ENCODE measurements around the gene BAIAP2.
A peak's percentile ranks its signal among the peaks of the same experiment; 100 is the strongest.

The BAIAP2 gene

GRCh38 chr17:81085420-81085911, 50.5 kb downstream of the BAIAP2 start:
- no peak for FAIRE-seq
- DNase-seq (ENCODE audit: low spot score), result no peak

DNA sequence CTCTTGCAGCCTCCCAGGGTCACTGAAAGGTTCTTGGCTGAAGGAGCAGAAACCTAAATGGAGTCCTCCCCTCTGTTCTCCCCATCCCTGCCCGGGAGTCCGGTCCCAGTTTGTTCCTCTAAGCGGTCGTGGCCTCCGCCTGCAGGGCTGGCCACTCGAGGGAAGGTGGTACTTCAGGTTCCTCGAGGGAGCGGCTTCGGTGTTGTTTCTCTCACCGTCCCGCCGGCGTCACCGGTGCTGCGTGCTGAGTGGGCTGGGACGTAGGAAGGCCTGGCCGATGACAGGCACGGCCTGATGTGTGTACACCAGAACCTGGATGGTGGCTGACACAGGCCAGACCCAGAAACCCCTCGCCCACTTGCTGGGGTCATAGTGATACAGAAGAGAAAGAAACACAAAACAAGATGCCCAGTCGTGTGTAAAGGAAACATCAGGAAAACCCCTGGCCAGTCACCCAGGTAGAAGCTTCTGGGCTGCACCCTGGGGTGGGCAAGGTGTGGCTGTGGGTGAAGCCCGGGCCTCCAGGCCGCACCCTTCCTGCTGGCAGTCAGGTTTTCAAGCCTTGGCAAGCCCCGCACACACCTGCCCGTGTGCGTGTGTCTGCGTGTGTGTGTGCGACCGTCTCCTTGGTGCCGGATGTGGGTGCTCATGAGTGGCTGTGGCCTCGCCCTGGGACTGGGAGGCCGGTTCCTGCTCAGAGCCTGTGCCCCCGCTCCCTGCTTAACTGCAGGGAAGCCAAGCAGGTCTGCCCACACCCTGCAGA, 52.0 kb downstream of the BAIAP2 start:
- no peak for DNase-seq (ENCODE audit: low spot score)
- no peak for FAIRE-seq

DNA sequence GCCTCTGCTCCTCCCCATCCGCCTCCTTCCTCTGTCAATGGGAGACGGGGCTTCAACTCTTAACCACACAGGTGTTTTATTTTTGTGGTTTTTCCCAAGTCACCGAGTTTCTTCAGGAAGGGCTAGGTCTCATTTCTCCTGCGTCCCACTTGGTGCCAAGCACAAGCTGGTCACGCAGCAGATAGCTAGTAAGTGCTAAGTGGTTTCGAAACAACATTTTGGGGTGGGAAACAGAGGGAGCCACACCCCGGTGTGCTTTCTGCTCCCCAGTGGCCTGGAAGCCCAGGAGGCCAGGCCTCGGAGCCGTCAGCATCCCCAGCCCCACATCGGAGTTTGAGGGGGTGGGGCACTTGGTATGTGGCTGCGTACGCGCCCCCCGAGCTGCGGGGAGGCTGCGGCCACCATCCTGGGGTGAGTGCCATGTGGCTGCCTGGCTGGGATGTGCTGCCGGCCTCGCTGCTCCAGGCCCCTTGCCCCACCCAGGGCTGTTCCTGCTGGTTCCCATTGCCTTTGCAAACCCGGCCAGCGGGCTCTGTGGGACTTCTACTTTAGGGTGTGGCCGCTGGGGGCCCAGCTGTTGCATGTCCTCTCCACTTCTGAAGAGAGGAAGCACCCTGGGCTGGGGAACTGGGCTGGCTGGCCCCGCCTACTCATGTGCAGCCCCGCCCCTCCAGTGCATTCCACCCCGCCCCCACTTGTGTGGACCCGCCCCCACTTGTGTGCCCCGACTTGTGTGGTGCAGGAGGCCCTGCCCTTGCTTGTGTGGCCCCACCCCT, 55.6 kb downstream of the BAIAP2 start:
- FAIRE-seq, result no peak
- no peak for DNase-seq (ENCODE audit: low spot score)

DNA sequence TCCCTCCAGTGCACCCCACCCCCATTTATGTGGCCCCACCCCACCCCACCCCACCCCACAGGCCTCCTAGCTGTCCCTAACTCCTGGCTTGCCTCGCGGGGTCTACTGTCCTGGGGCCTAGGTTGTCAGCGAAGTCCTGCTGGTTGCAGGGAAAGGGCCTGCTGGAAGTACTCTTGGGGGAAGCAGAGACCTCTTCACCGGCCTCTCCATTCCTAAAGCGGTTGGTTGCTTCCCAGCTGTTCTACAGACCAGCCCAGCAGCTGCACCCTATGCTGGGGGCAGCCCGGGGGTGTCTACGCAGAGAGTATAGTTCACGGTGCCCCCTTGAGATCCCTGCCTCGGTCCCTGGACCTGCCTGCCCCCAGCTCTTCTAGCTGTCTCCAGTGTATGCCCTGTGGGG, 56.2 kb downstream of the BAIAP2 start:
- DNase-seq (ENCODE audit: low spot score) (no peak), FAIRE-seq (no peak)

DNA sequence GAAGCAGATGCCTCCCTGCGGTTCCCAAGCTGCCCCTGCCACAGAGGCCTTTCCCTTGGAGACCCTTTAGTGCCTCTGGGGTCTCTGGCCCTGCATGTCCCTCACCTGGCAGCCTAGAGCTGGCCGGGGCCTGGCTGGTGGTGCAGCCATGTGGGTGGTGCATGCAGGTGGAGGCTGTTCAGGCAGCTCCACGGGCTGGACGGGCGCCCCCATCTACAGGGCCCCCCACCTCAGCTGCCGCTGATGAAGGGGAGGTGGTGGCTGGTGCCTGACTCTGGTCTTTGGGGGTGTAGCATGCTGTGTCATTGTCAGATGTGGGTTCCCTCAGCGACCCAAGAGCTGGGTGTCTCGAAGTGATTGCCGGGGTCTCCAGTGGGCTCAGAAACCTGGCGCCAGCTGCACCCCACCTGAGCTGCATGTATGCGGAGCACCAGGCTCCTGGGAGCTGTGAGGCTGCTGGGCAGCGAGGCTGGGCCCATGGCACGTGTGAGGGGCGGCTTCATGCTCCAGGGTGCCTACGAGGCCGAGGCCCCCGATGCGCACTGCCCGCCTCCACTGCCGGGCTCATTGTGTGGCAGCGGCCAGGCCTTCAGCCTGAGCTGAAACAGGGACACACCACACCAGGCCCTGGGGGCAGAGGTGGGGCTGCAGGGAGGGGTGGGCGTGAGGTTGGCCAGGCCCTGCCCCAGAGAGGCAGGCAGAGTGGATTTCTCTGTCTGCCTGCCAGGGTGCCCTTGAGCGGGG, 57.0 kb downstream of the BAIAP2 start:
- FAIRE-seq (no peak), DNase-seq (ENCODE audit: low spot score) (no peak)

DNA sequence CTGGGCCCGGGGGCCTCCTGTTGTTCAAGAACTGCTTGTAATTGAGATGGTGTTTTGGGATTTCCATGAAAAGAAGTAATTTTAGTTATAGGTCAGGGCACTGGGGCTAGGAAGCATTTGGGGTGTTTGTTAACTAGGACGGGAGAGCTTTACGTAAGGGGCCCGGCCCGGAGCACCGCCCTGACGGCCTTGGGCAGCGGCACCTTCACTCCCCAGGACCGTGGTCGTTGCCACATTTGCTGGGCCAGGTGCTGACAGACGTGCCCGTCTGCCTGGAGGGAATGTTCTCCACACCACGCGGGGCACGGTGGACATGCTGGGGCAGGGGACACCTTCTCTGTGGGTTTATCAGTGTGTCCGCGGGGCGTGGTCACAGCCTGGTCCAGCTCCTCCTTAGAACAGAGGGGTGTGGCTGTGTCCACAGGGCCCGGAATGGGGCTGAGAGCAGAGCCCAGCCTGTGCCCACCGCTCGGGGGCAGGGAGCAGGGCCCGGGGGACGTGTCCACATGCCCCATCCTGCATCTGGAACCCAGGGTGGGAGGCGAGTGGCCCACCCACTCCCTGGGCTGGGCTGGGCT, 57.7 kb downstream of the BAIAP2 start:
- no peak for DNase-seq (ENCODE audit: low spot score)
- no peak for FAIRE-seq

DNA sequence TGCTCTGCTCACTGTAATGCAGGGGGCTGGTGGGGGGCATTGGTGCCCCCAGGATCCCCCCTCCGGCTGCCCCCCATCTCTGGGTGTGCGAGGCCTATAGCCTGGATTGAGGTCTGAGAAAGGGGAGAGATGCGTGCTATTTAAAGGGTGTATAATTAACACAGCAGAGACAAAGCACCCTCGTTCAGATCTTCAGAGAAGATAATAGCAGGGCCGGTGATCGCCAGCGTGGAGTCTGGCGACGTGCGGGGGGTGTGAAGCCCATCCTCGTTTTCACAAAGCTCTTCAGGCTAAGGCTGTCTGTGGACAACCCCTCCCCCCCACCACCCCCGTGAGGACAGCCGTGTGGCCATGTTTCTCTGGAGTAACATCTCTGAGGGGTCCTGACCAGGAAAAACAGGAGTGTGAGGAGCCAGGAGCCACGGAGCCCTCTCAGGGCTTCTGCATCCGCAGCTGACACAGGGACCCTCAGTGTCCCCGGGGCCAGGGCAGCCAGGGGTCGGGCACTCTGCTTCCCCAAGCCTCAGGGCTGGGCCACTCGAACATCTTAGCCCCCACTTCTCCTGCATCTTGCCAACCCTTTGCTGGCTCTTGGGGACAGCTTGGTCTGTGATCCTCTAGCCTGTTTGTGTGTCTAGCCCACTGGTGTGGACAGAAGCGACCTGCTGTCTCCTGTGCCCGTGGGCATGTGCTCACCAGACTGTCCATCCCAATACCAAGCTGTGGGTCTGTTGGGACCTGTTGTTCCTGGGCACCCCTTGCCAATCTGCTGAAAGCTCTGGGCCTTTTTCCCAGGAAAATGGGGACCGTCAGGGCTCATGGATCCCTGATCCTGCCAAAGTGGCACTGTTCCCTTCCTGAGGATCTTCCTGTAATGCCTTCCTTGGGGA, 58.9 kb downstream of the BAIAP2 start:
- no peak for FAIRE-seq
- no peak for DNase-seq (ENCODE audit: low spot score)

DNA sequence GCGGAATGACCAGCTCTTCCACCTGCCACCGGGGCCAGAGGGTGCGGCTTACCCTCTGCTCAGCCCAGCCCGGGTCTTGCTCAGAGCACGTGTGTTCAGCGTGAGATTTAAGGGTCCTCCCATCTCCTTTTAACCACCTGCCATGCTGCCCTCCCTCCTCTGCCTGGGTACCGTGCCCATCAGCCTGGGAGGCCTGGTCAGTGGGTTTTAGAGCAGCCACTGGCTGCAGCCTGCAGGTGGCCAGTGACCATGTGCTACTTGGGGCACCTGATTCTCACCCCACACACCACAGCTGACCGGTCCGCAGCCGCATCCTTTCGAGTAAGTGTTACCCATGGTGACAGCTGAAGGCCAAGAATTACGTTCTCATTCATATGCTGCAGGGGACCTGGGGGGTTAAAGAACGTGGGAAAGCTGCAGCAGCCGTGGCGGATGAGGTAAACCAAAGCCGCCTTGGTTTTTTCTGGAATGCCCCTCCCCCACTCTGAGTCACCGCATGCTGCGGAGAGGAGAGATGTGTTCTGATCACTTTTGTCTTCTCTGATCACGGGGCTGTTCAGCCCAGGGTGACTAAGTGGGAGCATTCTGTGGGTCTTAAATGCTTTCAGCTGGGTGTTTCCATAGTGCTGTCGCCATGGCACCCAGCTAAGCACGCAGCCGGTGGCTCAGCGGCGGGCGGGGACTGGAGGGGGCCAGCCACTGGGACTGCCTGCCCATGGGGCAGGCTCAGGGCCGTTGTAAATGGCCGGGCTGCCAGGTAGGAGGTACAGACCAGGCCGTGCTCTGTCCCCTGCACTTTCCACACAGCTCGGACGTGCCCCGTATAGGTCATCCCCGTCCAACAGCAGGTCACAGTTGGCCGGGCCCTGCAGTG, 59.8 kb downstream of the BAIAP2 start:
- peak; percentile 100 for DNase-seq (ENCODE audit: low spot score)
- FAIRE-seq, result peak; percentile 97

DNA sequence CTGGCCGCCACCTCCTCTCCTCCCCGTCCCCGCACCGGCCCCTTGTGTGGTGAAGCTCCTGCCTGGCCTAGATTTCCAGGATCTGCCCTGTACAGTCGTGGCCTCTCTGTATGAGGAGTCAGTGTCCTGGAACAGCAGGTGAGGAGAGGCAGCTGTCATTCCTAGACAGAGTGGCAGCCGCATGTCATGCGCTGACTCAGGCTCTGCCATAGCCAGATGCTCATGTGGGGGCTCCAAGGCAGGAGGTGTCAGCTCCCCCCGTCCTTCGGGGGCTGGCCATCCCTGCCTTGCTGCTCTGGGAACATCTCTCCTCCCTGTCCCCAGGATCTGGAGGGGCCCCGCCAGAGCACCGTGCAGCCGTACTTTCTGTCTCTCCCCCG, 60.4 kb downstream of the BAIAP2 start:
- no peak for FAIRE-seq
- no peak for DNase-seq (ENCODE audit: low spot score)

DNA sequence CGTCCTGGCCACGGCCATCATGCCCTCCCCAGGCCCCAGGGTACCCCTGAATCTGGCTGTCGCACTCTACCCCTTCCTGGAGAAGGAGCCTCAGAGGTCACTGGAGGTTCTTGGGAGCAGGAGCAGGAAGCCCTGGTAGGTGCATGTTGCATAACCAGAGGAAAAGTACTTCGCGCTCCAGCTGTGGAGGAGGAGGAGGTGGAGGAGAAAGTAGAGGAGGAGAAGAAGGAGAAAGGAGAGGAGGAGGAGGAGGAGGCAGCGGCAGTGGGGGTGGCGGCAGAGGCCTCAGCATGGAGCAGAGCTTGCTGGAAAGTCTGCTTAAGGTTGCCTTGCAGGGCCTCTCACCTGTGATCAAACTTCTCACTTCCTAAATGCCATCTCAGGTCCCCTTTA, 61.8 kb downstream of the BAIAP2 start:
- DNase-seq (ENCODE audit: low spot score) (peak; percentile 45), FAIRE-seq (no peak)

- peak; percentile 82 for DNase-seq (ENCODE audit: low spot score)
- no peak for FAIRE-seq
These were observed 62.4 kb downstream of the BAIAP2 start for GRCh38 chr17:81097134-81097942.

DNA sequence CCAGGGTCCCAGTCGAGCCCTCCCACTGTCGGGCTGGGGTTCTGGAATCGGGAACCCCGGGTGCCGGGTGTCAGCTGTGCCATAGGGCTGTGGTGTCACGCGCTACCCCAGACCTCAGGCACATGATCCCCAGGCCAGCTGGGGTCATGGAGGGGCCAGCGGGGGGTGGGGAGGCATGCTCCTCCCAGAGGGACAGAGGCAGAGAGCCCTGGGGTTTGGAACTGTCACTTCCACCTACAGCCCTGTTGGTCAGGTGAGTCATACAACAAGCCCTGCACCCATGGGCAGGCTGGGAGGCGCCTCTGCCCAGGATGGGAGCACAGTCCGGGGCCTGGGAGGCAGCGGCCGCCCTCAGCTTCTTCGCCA, 63.0 kb downstream of the BAIAP2 start:
- DNase-seq (ENCODE audit: low spot score), result peak; percentile 94
- FAIRE-seq, result peak; percentile 82

GRCh38 chr17:81099888-81100287, 64.9 kb downstream of the BAIAP2 start:
- FAIRE-seq, result no peak

DNA sequence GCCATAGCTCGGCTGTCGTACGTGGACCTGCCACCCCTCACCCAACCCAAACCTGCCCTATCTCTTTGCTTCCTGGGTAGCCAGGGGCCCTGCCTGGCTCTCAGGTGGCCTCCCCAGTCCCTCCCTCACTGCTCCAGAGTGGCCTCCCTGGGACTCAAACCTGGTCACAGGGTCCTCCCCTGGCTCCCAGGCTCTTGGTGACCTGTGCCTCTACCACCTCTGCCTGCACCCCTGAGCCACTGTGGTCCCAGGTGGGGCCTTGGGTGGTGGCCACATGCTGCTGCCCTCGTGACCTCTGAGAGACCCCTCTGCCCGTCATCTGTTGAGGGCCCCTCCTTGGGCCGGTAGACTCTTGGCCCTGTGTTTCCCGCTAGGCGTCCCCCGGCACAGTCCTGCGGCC, 65.7 kb downstream of the BAIAP2 start:
- FAIRE-seq, result no peak
- DNase-seq (ENCODE audit: low spot score), result no peak

More at GRCh38 chr17:81099888-81100287, 64.9 kb downstream of the BAIAP2 start:
- no peak for DNase-seq (ENCODE audit: low spot score)

GRCh38 chr17:81101614-81102306, 66.8 kb downstream of the BAIAP2 start:
- DNase-seq (ENCODE audit: low spot score) (peak; percentile 82), FAIRE-seq (peak; percentile 40)

DNA sequence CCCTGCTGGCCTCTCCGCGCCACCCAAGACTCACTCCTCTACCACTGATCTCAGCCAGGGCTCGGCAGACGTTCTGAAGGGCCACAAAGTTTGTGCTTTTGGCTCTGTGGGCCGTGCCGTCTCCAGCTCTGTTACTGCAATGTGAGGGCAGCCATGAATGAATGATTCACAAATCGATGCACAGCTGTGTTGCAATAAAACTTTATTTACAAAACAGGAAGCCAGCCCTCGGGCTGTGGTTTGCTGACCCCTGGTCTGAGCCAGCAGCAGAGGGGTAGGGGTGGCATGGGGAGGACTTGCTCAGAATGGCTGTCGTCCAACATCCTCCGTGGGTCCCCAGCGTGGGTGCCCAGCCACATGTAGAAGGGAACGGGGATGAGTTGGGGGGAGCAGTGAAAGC, 67.4 kb downstream of the BAIAP2 start:
- no peak for DNase-seq (ENCODE audit: low spot score)
- FAIRE-seq, result no peak

GRCh38 chr17:81102869-81103268, 67.9 kb downstream of the BAIAP2 start:
- FAIRE-seq, result no peak
- no peak for DNase-seq (ENCODE audit: low spot score)

DNA sequence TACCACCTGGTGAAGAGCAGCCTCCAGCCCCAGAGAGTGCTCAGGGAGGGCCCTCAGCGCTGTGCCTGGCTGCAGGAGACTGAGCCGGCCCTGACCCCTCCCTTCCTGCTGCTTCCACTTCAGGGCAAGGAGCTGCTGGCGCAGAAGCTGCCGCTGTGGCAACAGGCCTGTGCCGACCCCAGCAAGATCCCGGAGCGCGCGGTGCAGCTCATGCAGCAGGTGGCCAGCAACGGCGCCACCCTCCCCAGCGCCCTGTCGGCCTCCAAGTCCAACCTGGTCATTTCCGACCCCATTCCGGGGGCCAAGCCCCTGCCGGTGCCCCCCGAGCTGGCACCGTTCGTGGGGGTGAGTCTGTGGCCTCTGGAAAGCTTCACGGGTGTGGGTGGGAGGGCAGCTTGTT, 68.4 kb downstream of the BAIAP2 start:
- DNase-seq (ENCODE audit: low spot score) (no peak), FAIRE-seq (no peak)

Measured in RCC 7860 (cell line).